Measurements from ENCODE around the gene GRPR. TPM values are rescaled to one million over a fixed set of nuclear protein-coding genes. Genes with fewer than 3 reads are reported as not detected.

The GRPR gene
- polyA plus RNA-seq, 1 donor: 0.80 TPM

GRCh38 chrX:16185725-16186136, 62.4 kb downstream of the GRPR start:
- DNase-seq: no peak

GRCh38 chrX:16186380-16187007, 63.1 kb downstream of the GRPR start:
- no peak for DNase-seq

GRCh38 chrX:16187024-16187760, 63.8 kb downstream of the GRPR start:
- no peak for DNase-seq

- DNase-seq: no peak
Measured at GRCh38 chrX:16188687-16189086, 65.3 kb downstream of the GRPR start.

- DNase-seq: no peak
Measured at GRCh38 chrX:16191605-16192004, 68.2 kb downstream of the GRPR start.

- DNase-seq: no peak
Measured at GRCh38 chrX:16196829-16197228, 73.5 kb downstream of the GRPR start.

- no peak for DNase-seq
Measured at GRCh38 chrX:16199343-16199742, 76.0 kb downstream of the GRPR start.

DNA sequence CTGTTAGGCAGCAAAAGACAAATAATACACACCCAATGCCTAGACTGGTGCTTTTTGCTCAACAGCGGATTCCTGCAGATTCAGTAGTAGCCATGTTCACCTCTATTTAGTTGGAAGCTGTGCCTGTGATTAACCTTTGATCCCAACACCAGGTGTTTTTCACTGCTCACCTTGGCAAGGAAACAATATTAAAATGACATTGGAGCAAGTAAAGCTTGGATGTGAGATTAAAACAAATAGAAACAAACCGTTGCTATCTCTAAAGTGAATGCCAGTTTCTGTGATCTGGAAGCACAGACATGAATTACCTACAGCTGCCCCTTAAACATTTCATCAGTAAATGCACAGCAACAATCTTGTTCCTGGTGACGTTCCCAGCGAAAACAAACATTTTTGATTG, 79.6 kb downstream of the GRPR start:
- no peak for DNase-seq

Other genes starting within 250 kb of the GRPR start
- 0.13 TPM for gene MAGEB17, start 43.9 kb downstream of the GRPR start, polyA plus RNA-seq (ENCODE audit: insufficient read length)

All from hindlimb muscle (tissue), 1 donor.